Spleen (tissue), 7 donors: ENCODE data around the gene FIBCD1.

Experiments used
- CTCF ChIP-seq, 11 experiments: fragments of 200-600 bp in 7 of 11; fragments of 450-650 bp in 4 of 11; sonication (generic) in 4 of 11; IDR thresholded peaks in 8 of 11; conservative IDR thresholded peaks in 3 of 11; 1 replicate in 7 of 11; 2 replicates in 4 of 11; pipeline versions ENCODE4 v1.4.0 to v1.8.0; 2016 to 2021; ENCODE audit warnings: antibody characterized with exemption in 11 of 11, inconsistent platforms in 4 of 11, mild to moderate bottlenecking in 1 of 11
- POLR2A ChIP-seq, 3 donors: fragments of 450-650 bp; IDR thresholded peaks; one replicate each; pipeline ENCODE4 v1.5.1; 2017; ENCODE audit warnings: antibody characterized with exemption in 3 of 3, mild to moderate bottlenecking in 1 of 3
- POLR2AphosphoS5 ChIP-seq, 3 donors: sonication (generic); formaldehyde crosslinking; IDR thresholded peaks; one replicate each; pipeline ENCODE4 v1.5.1; 2017; ENCODE audit warnings: antibody characterized with exemption in 3 of 3
- donor health status: DM: no; HTN: no; CAD: no; lungs with moderate emphysema.
- donor health status: DM: no; HTN: no; CAD: no.
- donor health status: DM: no; HTN: no; CAD: no.

- TF ChIP-seq CTCF (IDR thresholded peaks at IDR 0.05 in 8 of 11, conservative IDR thresholded peaks at IDR 0.05 in 3 of 11) (no peak), POLR2A (IDR thresholded peaks at IDR 0.05) (no peak), POLR2AphosphoS5 (IDR thresholded peaks at IDR 0.05) (no peak)
Measured at GRCh38 chr9:130944510-130945058, 5.5 kb upstream of the FIBCD1 start.
